HG02571 (cell line): Measurements from ENCODE around the gene AUTS2.

Experiments used
- ATAC-seq: cut with Tn5 transposase; IDR thresholded peaks from one replicate; pipeline ENCODE4 v1.9.1; 2021; ENCODE audit warnings: mild to moderate bottlenecking, moderate library complexity; ENCODE audit not compliant: unreplicated experiment

The AUTS2 gene

DNA sequence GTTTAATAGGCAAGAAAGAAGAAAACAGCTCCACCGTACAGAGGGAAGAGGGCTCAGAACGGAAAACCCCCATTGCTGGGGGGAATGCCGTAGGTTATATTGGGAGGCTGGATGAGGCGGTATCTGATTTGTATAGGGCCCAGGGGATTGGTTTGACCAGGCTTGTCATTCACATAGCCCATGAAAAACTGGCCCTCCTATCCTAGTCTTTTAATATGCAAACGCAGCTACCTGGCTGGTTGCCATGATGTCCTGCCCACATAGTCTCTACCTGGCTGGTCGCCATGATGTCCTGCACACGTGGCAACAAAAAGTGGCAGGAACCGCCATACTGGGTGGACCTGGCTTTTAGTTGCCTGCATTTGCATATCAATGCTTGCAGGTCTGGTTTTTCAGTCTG lies 84.7 kb downstream of the AUTS2 start:
- no peak for ATAC-seq

DNA sequence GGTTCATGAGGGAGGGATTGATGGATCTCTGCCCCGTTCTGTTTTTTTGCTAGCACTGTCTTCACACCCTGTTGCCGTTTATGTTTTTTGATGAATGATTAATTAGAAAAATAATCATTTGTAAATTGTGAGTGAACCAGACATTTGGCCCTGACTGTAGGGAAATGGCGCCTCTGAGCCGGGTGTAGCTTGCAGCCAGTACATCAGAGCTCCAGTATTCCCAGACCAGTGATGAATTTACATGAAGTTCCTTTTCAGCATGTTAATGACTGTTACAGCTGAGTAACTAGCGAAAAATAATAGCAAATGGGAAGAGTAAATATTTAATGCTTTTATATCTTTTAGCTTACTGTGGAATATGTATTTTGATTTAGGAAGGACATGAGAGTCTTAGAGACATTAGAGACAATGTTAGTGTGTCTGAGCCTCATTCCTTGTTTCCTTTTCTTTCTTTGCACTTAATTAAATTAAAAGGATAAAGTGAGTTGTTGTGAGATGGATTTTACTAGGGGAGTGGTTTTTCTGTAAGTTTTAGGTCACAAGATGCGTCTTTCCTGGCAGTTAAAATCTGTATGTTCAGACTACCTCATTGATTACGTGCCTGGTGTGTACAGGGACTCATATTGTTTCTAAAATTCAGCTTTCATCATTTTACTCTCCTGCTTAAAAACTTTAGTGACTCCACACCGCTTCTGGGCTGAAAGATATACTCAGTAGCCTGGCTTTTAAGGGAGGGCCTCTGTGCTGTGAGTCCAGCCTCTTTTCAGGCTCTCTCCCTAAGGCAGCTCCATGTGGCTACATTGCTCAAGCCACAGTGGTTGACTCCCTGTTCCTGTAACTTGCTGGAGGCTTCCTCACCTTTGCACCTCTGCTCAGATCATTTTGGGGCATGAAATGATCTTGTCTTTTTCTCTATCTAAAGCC lies 86.4 kb downstream of the AUTS2 start:
- ATAC-seq: no peak

DNA sequence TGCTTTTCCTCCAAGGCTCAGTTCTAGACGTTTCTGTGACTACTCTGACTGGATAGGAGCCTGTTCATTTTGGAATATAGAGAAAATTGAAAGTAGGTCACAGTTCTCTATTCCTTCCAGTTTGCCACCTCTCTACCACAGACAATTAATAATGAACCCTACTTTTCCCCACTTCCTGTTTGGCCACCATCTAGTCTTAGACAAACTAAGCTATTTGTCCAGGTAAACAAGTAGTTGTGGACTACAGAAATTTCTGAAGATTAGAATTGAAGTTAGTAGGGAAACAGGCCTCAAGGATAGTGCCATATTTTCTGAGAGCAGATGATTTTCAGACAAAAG lies 87.0 kb downstream of the AUTS2 start:
- ATAC-seq: no peak

DNA sequence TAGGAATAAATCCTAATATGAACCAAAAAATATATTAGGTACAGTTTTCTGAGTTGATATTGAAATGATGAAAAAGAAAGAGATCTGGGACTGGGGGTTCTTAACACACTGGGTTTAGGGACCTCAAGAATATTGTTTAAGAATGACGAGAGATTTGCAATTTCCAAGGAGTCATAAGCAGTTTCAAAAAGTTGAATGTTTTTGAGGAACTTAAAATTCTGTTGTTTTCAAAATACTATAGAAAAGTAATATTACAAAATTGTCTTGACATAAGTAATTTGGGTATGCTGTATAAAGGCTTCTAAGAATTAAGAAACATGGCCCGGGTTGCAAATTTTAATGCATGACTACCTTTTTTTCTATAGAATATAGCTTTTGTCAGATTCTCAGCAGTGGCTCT lies 88.1 kb downstream of the AUTS2 start:
- no peak for ATAC-seq

DNA sequence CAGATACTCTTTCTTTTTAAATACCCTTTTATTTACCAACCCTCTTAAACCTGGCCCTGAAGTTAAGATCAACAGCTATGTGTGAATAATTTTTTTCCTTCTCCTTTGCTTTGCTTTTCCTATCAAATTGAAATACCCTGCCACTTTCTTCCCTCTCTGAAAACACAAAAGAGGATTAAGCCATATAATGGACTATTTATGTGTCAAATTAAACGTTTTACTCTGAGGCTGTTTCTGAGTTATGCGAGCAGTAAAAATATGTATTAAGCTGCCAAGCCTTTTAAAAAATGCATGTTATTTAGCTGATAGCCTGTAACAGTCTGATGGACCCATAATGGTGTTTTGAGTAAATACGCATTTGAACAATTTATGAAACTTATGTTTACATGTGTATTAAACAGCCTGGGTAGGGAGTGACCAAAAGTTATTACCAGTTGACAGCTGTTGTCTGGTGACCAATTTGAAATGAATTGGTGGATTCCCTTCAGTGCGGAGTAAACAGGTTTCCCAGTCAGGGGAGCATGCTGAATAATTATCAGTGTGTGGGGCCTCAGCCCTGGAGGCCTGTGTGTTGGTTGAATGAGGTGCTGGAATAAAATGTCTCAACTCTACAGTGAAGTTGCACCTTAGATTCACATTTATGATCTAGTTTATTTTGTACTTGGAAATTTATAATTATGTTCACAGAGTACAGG lies 89.6 kb downstream of the AUTS2 start:
- ATAC-seq: no peak

DNA sequence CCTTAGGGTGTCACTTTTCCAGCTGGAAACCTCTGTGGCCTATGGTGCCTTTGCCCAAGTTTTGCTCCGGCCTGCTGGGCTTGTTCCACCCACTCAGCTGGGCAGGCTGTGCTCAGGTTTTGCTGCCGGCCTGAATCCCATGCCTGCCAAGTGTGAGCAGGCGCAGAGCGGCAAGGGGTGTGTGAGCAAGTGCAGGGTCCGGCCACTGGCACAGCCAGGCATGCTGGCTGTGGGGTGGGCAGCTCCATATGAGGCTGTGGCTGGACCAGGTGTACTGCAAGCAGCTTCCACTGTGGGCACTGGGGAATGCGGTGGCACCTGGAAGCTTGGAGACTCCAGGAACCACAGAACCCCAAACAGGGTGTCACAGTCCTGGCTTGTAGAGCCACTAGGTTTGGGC lies 92.1 kb downstream of the AUTS2 start:
- ATAC-seq: no peak

DNA sequence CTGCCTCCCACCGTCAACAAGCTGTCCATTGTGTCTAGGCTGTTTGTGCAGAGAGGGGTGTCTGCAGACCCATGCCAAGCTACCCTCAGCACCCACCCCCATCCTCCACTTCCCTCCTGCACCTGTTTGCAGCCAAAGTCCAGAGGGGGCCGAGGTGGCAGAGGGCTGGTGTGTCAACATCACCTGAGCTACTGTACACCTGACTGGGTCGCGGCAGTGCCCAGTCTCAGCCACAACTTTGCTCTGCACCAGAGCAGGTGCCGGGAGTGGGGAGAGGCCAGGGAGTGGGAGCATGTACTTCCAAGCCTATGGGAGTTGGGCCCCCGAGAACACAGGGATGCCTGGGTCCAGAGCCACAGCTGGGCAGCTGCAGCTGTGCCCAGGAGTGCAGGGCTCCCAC lies 93.1 kb downstream of the AUTS2 start:
- ATAC-seq: no peak

DNA sequence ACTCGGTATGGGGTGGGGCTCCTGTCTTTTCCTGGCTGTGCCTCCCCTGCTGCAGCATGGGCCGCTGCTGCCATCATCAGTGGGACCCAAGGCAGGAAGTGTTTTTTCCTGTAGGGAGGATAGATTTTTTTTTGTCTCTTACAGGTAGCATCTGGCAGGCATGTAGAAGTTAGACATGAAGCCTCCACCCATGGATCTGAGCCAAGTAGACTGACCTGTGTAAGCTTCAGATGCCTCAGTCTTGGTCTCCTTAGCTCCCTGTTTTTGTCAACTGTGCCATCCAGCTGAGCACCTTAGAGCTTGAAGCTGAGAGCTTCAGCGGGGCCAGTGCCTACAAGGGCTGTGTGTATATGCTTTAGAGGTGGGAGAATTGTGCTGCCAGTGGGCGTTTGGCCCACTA lies 93.5 kb downstream of the AUTS2 start:
- no peak for ATAC-seq

DNA sequence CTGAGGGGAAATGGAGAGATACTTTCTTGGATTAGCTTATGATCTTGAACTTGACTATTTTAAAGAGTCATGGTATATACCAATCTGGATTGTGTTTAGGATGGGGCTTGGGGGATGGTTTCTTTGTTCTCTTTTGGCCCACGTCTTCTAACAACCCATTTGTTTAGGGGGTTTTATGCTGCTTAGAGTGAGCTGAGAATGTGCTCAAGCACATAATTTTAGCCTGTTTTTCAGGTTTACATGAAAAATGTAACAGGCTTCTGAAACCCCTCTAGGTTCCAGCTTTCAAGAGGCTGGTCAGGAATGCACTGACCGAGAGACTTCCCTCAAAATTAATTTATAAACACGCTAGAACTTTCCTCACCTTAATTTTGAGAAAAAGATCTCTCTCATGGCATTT lies 94.3 kb downstream of the AUTS2 start:
- ATAC-seq: no peak

DNA sequence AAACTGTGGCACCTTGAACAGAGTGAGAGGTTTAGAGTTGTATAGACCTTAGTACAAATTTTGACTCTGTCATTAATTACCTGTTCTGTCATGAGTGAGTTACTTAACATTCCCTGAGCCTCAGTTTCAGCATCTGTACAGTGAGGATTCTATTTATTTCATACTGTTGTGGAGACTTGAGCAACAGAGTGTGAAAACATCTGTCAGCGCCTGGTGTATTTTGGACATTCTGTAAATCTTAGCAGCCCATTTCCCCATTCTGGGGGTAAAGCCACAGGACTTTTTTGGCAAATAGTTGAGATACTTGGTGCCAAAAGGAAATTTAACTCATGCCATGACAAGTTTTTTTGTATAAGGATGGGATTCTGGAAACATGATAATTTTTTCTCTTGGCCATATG lies 94.8 kb downstream of the AUTS2 start:
- ATAC-seq: no peak

DNA sequence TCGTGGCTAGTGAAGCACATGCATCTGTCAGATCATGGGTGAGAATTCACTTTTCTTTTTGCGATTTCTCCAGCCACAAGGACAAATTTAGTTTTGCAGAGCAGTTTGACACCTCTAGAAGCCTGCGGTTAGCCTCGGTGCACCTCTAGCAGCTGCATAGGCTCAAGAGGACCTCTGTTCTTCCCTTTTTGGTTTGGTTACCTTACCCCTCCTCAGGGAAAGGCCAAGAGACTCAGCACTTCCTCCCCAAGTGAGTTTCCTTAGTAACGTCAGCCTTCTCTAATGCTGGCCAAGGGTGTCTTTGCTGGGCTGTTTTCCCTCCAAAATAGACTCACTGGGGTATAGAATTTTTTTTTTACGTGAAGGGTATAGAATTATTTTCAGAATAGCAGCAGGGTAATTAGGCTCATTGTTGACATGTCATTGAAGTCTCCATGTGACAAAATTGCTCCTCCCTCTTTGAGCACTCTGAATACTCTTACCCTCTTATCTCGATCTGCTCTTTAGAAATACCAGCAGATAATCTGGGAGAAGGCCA lies 97.8 kb downstream of the AUTS2 start:
- ATAC-seq: peak; percentile 85

DNA sequence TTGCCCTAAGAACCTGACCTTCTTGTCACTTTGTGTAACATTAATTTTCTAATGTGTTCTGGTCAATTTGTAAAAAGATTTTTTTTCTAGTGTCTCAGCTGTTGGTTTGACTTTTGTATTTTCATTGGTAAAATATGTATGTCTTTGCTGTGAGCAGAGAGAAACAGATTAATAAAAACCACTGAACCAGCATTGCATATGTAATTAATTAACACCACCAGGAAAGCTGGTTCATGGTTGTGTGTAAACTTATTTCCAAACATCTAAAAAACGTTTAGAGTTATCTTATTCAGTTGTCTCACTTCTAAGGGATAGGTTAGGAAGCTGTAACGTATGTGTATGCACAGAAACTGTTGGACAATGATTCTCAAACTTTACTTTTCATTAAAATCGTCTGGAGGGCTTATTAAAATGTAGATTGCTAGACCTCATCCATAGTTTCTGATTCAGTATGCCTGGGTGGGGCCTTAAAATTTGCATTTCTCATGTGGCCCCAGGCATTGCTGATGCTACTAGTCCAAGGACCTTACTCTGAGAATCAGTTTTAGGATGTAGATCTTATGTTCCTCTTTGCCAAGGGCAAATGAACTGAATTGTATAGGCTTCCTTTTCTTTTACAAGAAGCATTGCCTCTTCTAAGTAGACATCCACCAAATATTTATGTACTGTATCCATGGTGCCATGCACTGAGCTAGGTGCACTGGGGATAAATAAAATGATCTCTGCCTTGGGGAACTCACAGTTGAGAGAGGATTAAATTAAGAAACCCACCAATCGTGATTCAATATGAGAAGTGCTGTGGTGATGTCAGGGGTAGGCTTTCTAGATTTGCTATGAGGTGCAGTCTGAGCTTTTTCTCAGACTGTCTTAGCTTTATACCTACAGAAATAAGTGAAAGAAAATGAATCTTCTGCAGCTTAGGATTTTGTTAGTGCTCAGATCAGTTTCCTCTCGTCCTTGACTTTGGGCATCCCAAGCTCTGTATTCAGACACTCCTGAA lies 98.7 kb downstream of the AUTS2 start:
- no peak for ATAC-seq

DNA sequence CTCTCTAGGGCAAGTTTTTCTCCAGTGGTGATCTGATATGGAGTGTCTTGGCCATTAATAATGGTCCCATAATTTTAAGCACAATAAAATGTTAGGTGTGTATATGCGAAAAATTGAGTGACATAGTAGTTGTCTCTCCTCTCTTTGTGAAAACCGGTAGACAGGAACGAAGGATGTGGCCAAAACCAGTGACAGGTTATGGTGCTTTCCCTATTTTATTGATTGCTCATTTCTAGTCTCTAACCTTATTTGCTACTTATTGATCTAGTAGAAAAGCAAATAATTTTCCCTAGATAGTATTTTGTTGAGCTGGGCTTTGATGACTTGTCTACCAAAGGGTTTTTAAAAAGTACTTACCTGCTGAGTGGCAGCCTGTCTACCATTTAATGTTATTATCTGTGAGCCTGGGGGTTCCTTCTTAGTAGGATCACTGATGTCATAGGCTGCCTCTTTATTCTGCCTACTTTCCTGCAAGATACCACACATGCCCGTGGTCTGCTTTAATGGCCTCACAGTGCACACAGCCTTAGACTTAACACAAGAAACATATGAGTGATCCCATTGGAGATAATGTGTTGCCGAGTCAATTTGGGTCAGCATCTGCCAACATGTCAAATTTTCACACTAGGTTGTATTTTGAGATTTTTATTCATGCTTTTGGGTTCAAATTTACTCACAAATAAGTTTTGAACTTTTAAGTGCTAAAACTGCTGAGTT lies 100.0 kb downstream of the AUTS2 start:
- ATAC-seq: no peak

DNA sequence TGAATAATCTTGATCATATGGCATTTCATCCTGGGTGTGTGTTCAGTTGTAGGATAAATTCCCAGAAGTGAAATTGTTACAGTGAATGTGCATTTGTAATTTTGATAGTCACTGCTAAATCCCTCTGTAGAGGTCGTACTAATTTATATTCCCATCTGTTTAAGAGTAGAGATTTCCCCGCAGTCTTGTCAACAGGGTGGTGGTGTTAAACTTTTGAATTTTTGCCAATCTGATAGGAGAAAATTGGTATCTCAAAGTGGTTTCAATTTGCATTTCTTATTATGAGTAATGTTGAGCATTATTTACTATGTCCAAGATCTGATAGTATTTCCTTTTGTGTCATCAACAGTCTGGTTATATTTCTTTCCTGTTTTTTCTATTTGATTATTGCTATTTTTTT lies 101.7 kb downstream of the AUTS2 start:
- ATAC-seq: no peak

DNA sequence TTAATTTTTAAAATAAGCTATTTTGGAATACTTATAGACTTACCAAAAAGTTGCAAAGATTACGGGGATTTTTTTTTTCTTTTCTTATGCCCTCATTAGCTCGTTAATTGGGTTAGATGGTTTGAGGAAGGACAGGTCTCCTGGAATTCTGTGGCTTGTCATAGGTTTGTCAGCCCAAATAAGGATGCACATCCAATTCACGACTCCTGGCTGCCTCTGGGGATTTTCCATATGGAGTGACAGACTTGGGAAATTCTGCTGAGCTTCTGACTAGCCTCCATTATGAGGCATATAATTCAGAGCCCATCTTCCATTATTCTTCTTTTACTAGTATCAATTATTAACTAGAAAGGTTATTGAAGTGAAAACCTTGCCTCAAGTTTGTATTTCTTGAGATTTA lies 102.1 kb downstream of the AUTS2 start:
- ATAC-seq: no peak

DNA sequence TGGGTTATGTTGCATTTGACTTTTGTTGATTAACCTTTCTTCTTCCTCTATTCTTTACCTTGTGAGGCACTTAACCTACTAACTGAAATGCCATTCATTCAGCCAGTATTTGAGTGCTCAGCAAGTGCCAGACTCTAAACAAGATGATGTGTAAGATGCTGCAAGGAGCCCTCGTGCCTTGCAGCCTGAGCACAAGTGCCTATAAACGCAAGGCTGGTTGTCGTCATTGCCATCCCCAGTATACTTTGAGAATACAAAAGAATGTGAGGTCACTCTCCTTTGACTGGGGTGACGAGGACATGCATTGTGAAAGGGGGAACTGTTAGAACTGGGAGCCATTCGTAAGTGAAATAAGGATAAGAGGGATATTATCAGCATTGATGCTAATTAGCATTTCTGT lies 103.0 kb downstream of the AUTS2 start:
- no peak for ATAC-seq

DNA sequence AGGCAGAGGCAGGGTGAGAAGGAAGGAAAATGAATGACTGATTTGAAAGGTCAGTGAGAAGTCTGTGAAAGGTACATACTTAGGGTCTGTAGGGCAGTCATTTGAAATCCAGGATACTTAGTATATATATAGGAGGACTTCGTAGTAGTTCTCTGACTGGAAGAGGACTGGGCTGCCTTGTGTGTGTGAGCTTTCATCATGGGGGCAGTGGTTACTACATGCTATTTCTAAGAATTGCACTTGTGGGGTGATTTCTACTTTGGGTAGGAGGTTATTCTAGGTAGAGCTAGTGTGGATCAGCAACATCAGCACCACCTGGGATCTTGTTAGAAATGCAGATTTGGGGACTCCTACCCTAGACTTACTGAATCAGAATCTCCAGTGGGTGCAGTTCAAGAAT lies 104.1 kb downstream of the AUTS2 start:
- no peak for ATAC-seq

DNA sequence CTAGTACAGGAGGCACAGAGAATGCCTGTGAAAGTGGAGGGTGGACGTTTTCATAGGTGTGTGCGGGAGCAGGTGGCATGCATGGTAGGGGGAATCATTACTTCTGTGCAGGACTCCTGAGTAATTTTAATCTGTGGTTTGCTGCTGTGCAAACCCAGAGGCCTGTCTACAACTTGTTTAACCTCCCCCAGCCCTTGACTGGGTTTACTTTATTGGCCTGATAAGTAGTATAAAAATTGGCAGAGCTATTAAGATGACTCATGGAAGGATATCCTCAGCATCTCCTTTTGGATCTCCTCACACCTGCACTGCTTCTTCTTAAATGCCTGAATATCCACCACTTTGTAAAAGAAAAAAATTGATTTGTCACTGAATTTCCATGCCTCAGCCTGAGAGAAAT lies 104.8 kb downstream of the AUTS2 start:
- no peak for ATAC-seq

DNA sequence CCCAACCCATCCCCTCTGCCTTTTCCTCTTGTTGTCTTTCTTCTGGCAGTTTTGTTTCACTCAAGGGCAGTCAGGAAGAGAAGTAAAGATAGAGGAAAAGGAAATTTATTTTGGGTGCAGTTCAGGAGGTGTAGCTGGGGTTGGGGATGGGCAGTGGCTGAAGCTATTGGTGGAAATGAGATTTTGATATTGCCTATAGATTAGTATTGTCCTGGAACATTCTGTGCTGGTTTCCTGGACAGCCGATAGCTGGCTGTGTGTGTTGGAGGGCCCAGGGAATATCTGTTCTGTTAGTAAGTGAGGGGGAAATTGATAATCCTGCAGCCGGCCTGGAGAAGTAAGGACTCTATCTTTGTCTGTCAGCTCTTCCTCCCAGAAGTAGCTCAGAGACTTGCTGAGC lies 107.8 kb downstream of the AUTS2 start:
- no peak for ATAC-seq

DNA sequence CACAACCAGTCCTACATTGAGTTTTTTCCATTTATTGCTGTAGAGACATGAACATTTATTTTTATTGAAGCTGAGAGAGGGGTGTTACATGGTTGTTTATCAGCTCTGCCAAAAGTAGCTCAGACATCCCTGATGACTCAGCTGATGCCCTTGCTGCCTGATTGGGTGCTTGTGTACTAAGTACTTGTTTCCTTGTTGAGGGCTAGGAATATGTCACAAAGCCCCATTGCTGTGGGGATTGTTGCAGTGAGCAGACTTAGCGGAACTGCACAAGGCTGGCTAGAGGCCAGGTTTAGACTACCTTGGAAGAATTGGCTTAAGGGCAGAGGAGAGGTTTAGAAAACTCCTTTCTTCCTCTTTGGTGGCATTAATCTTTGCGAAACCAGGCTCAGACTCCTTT lies 110.6 kb downstream of the AUTS2 start:
- no peak for ATAC-seq
